CD1c-positive myeloid dendritic cell (primary cell): ENCODE data around the gene NBAS.

Experiments used
- DNase-seq: peaks from one replicate; pipeline ENCODE4 v3.0.0-alpha.2; 2016; ENCODE audit errors: extremely low spot score

NBAS gene

DNA sequence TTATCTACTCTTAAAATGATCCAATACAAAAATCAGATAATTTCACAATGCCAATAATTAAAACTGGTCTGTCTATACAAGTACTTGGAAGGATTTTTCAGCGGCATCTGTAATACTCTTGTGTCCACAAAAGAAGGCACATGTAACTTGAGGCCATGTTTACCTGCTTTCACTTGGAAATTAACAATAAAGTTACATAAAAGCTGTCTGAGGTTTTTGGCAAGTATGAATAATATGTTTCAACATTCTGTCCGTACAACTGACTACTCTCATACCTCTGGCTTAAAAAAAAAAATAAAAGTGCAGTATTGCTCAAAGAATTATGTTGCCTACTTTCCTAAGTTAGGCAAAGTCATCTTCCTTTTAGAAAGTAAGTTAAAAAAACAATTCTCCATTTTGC lies 253.6 kb downstream of the NBAS start:
- no peak for DNase-seq

DNA sequence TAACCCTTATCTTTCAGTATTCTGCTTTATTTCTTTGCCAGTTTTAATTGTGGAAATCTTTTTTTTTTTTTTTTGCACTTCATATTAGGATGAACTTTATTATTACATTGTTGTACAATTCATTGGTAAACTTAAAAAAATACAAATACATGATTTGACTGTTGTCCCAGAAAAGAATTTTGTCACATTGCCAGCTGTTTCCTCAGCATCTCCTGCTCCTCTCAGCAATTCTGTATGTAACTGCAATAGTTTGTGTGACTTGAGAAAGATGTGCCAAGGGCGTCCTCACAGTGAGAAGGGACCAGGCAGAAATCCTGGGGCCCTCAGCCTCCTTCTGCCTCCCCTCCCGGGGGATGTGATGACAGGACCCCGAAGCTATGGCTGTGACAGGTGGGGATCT lies 254.4 kb downstream of the NBAS start:
- DNase-seq, result no peak

GRCh38 chr2:15303874-15304273 lies 257.3 kb downstream of the NBAS start:
- no peak for DNase-seq

DNA sequence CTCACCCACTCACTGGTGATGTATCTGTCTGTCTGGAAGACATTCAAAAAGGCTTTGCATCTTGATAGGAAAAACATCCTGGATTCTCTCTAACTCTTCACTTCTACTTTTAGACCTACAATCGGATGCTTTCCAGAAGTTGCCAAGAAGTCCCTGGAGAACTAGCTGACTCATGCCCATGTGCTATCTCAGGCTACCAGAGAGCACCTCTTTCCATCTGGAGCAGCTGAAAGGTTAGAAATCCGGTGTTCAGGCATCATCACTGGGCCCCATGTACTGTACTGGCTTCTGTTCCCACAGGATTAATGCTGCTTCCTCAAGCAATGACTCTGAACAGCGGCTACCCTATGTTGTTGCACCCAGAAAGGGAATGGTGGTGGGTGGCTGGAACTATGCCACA lies 259.0 kb downstream of the NBAS start:
- no peak for DNase-seq

- DNase-seq, result no peak
Observed at GRCh38 chr2:15300624-15301573, 260.2 kb downstream of the NBAS start.

- DNase-seq, result no peak
Observed at GRCh38 chr2:15299904-15300520, 261.1 kb downstream of the NBAS start.

DNA sequence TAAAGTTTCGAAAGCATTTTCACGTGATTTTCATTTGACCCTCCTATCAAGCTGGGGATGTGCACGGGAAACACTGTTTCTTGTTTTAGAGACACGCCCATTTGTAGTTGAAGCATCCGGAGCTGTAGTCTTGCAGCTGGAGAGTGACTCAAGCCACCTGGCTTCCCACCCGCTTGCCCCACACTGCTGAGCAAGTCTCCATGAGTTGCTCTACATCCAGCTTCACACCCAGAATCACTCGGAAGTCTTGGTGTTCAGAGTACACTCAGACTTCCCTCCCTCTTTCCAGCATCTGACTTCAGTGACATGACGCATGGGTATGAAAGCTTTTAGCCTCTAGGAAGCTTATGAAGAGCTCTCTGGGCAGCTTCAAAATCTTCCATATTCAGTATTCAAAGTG lies 262.4 kb downstream of the NBAS start:
- DNase-seq, result no peak

- DNase-seq, result no peak
Observed at GRCh38 chr2:15293262-15293937, 267.7 kb downstream of the NBAS start.

DNA sequence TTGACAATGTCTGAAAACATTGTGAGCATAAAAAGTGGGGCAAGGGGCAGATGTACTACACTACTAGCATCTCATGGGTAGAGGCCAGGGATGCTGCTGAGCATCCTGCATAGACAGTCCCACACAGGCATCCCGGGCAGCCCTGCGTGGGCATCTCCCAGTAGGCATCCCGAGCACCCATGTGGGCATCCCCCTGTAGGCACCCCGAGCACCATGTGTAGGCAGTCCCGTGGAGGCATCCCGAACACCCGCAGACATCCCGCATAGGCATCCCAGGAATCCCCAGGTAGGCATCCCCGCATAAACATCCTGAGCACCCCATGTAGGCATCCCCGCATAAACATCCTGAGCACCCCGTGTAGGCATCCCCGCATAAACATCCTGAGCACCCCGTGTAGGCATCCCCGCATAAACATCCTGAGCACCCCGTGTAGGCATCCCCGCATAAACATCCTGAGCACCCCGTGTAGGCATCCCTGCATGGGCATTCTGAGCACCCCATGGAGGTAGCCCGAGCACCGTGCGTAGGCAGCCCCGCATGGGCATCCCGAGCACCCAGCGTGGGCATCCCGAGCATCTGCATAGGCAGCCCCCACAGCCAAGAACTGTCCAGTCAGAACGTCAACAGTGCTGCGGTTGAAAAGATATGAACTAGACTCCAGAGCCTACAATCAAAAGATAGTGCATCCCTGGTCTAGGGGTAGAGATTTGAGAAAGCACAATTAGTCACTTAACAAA lies 273.5 kb downstream of the NBAS start:
- no peak for DNase-seq

GRCh38 chr2:15284614-15285013 lies 276.5 kb downstream of the NBAS start:
- no peak for DNase-seq

- no peak for DNase-seq
Observed at GRCh38 chr2:15281681-15282080, 279.5 kb downstream of the NBAS start.

DNA sequence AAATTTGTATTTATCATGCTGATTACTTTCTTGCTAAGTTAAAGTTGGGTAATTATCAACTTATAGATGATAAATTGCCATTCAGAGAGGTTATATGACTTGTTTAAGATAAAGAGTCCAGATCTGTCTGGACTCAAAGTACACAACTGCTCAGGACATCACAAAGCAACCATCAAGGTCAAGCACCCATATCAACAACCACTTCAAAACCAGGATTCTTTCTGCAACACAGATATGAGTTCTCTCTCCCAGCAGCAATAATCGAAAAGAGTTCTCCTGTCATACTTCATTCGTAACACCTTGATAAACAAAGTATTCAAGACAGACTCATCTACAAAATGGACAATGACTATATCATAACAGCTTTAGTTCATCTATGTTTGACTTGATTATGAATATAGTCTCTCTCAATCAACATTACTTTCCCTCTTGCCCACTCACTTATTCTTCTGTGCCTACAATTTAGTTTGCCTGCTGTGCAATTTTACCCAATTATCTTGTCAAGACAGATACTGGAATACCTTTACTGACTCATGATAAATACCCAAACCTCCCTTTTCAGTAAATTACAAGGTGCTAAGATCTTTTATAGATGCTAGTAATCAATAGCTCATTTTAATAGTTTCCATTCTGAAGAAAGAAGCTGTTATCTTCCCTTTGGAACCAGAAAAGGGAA lies 281.8 kb downstream of the NBAS start:
- no peak for DNase-seq

- no peak for DNase-seq
Observed at GRCh38 chr2:15278296-15278695, 282.8 kb downstream of the NBAS start.

DNA sequence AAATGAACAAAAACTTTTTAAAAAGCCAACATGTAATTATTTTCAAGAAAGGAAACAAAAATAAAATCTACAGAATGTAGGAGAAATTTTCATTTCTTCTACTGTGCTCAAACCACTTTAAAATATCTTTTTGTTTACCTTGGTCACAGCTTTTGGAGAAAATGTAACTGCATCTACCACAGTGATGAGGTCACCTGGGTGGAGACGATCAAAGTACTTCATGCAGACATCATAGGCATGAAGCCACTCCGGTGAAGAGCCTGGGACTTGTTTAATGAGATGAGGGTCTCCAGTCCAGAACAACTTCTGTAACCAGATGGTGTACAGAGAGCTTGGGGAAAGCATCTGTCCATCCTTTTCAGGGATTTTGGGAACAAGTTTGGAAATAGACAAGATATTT lies 285.8 kb downstream of the NBAS start:
- no peak for DNase-seq

- DNase-seq, result no peak
Observed at GRCh38 chr2:15273452-15273851, 287.7 kb downstream of the NBAS start.

- no peak for DNase-seq
Observed at GRCh38 chr2:15272942-15273341, 288.2 kb downstream of the NBAS start.

- no peak for DNase-seq
Observed at GRCh38 chr2:15271941-15272542, 289.1 kb downstream of the NBAS start.

DNA sequence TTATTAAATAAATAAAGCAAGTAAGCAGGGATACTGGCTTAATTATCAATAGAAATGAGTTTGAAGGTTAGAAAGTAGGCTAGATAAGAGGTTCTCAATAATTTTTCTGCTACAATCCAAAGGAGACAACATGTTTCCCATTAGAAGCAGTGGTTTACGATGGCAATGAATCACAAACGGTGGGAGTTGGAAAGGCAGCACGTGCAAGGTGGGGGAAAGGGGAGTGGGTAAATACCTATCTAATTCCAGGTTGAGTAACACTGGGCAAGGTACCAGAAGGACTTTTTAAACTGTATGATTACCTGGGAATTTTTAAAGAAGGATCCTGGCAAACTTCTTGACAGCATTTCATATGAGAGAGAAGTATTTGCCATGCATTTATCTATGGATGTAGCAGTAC lies 289.9 kb downstream of the NBAS start:
- no peak for DNase-seq

DNA sequence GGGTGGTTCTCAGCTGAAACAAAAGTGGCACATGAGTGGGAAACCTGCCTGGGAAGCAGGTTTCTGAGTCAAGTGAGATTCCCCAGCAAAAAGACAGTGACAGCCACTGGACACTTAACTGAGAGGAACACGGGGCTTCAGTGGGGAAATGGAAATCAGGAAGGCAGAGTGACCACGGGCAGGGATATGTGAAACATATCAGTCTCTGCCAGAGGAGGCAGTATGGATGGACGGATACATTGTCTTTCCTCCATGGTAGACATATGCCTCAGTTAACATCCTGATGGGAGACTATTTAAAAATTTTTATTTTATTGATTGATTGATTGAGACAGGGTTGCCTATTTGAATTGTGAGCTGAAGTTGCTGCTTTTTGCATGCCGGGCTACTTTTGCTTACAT lies 292.1 kb downstream of the NBAS start:
- DNase-seq, result no peak

- DNase-seq, result no peak
Observed at GRCh38 chr2:15265889-15266288, 295.2 kb downstream of the NBAS start.
